HepG2 (cell line): ENCODE results near the gene USP7. TPM values are rescaled to one million over a fixed set of nuclear protein-coding genes. Genes with fewer than 3 reads are reported as not detected.

Source experiments
- AHDC1 ChIP-seq: sonication (generic); formaldehyde crosslinking; IDR thresholded peaks from 2 replicates; pipeline ENCODE4 v1.5.1; 2020; ENCODE audit warnings: mild to moderate bottlenecking, missing genetic modification reagents, borderline replicate concordance
- HNRNPUL1 ChIP-seq: fragments of 200-400 bp; formaldehyde crosslinking; IDR thresholded peaks from 2 replicates; pipeline ENCODE4 v1.6.1; 2017; ENCODE audit warnings: low read depth, mild to moderate bottlenecking, low read length, moderate library complexity
- KDM1A ChIP-seq: IDR thresholded peaks from 2 replicates; pipeline ENCODE4 v1.6.1; 2016; ENCODE audit warnings: missing compliant biosample characterization
- KDM4B ChIP-seq: sonication (generic); formaldehyde crosslinking; IDR thresholded peaks from 2 replicates; pipeline ENCODE4 v1.4.0; 2020; ENCODE audit warnings: missing genetic modification reagents
- REST ChIP-seq, 2 experiments: IDR thresholded peaks; 2 replicates each; pipeline ENCODE4 v1.6.1; 2011 to 2012; ENCODE audit warnings: low read length in 2 of 2, borderline replicate concordance in 1 of 2, low read depth in 1 of 2, mild to moderate bottlenecking in 1 of 2, moderate library complexity in 1 of 2
- SNAPC2 ChIP-seq: sonication (generic); formaldehyde crosslinking; IDR thresholded peaks from 2 replicates; pipeline ENCODE4 v1.8.1; 2022; ENCODE audit warnings: mild to moderate bottlenecking, missing genetic modification reagents
- THAP7 ChIP-seq: sonication (generic); formaldehyde crosslinking; IDR thresholded peaks from 2 replicates; pipeline ENCODE4 v1.8.1; 2023; ENCODE audit warnings: mild to moderate bottlenecking, missing genetic modification reagents
- ZNF10 ChIP-seq: sonication (generic); formaldehyde crosslinking; IDR thresholded peaks from 2 replicates; pipeline ENCODE4 v1.4.0; 2020; ENCODE audit warnings: mild to moderate bottlenecking, low read depth, missing genetic modification reagents, borderline replicate concordance
- ZNF292 ChIP-seq: sonication (generic); formaldehyde crosslinking; IDR thresholded peaks from 2 replicates; pipeline ENCODE4 v1.8.1; 2022; ENCODE audit warnings: mild to moderate bottlenecking, low read depth, missing genetic modification reagents, borderline replicate concordance
- ZNF557 ChIP-seq: sonication (generic); formaldehyde crosslinking; IDR thresholded peaks from 2 replicates; pipeline ENCODE4 v1.4.0; 2020; ENCODE audit warnings: missing genetic modification reagents
- polyA plus RNA-seq, 8 experiments: library from polyadenylated mRNA; depleted of rRNA in 3 of 8; stranded (reverse) in 7 of 8; unstranded in 1 of 8; fragments of >200 nt; fragmentation: Illumina TruSeq in 4 of 8; extraction: Trizol in 4 of 8; gene quantifications; 2 replicates each; pipeline versions ENCODE4 v1.2.1 to v1.2.3, GENCODE V29; 2011 to 2016; ENCODE audit warnings: low read depth in 4 of 8, missing spikeins in 1 of 8, mixed read lengths in 1 of 8; ENCODE audit not compliant: insufficient read depth in 1 of 8
- total RNA-seq, 5 experiments: library from RNA; depleted of rRNA; stranded (reverse); fragments of >200 nt; fragmentation: Illumina TruSeq; extraction: Trizol; gene quantifications; 2 replicates each; pipeline ENCODE4 v1.2.3, GENCODE V29; 2016; ENCODE audit warnings: low read depth in 1 of 5
- TF ChIP-seq, protein P1 (sequence below): sonication (generic); formaldehyde crosslinking; IDR thresholded peaks from 2 replicates; pipeline ENCODE4 v1.4.0; 2020; ENCODE audit warnings: missing genetic modification reagents, borderline replicate concordance
- TF ChIP-seq, protein P2 (sequence below): sonication (generic); formaldehyde crosslinking; IDR thresholded peaks from 2 replicates; pipeline ENCODE4 v1.5.0; 2020; ENCODE audit warnings: missing genetic modification reagents, mild to moderate bottlenecking, borderline replicate concordance

USP7 gene
- total and polyA plus RNA-seq, 2 of the 13 experiments (the other 11 are each of a cell fraction or from before 2014, with no cell fraction given) = 52.5 to 173 TPM

DNA sequence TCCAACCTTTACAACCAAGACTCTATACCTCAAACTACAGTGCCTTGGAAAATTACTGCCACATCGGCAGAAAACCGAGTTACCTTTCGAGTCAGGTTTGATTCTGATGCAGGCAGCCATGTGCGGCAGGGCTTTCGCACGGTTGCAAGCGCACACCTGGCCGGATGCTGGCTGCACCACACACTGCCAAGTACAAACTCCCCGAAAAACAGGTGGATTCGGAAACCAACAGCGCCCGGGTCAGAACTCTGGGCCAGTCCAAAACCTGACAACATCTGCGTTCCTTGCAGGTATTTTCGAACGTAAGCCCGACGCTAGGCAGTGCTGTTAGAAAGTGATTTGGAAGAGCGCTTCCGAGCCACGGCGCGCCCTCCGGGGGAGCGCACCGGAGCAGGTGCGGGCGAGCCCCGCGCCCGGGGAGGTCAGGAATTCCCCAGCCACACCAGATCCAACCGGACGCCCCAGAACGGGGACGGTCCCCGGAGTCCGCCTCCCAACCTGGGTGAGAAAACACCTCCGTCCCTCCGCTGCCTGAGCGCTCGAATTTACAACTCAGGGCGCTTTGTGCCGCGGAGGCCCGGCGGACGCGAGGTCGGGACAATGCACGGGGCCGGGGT lies 1.2 kb downstream of the USP7 start (continued):
- TF ChIP-seq, protein P1, sequence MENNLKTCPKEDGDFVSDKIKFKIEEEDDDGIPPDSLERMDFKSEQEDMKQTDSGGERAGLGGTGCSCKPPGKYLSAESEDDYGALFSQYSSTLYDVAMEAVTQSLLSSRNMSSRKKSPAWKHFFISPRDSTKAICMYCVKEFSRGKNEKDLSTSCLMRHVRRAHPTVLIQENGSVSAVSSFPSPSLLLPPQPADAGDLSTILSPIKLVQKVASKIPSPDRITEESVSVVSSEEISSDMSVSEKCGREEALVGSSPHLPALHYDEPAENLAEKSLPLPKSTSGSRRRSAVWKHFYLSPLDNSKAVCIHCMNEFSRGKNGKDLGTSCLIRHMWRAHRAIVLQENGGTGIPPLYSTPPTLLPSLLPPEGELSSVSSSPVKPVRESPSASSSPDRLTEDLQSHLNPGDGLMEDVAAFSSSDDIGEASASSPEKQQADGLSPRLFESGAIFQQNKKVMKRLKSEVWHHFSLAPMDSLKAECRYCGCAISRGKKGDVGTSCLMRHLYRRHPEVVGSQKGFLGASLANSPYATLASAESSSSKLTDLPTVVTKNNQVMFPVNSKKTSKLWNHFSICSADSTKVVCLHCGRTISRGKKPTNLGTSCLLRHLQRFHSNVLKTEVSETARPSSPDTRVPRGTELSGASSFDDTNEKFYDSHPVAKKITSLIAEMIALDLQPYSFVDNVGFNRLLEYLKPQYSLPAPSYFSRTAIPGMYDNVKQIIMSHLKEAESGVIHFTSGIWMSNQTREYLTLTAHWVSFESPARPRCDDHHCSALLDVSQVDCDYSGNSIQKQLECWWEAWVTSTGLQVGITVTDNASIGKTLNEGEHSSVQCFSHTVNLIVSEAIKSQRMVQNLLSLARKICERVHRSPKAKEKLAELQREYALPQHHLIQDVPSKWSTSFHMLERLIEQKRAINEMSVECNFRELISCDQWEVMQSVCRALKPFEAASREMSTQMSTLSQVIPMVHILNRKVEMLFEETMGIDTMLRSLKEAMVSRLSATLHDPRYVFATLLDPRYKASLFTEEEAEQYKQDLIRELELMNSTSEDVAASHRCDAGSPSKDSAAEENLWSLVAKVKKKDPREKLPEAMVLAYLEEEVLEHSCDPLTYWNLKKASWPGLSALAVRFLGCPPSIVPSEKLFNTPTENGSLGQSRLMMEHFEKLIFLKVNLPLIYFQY = no peak
- no peak for TF ChIP-seq KDM1A (CRISPR knock-in tag)
- TF ChIP-seq, protein P2, sequence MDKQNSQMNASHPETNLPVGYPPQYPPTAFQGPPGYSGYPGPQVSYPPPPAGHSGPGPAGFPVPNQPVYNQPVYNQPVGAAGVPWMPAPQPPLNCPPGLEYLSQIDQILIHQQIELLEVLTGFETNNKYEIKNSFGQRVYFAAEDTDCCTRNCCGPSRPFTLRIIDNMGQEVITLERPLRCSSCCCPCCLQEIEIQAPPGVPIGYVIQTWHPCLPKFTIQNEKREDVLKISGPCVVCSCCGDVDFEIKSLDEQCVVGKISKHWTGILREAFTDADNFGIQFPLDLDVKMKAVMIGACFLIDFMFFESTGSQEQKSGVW = no peak
- TF ChIP-seq ZNF557 (CRISPR knock-in tag) = no peak
- TF ChIP-seq ZNF10 (CRISPR knock-in tag) = no peak
- TF ChIP-seq AHDC1 (CRISPR knock-in tag) = no peak; the same call in 1 of the 2 replicates
- no peak for TF ChIP-seq THAP7 (CRISPR knock-in tag)
- TF ChIP-seq REST (IDR thresholded peaks at IDR 0.05; ENCODE audit: borderline replicate concordance in 1 of 2, low read depth in 1 of 2, low read length in 2 of 2) = no peak
- TF ChIP-seq HNRNPUL1 = no peak
- no peak for TF ChIP-seq SNAPC2 (CRISPR knock-in tag)
- peak; percentile 24; the same call in 1 of the 2 replicates for TF ChIP-seq ZNF292 (CRISPR knock-in tag)
- no peak for TF ChIP-seq KDM4B
